Tibial nerve (tissue), 4 donors: Measurements from ENCODE around the gene USP37. TPM values are rescaled to one million over a fixed set of nuclear protein-coding genes. Genes with fewer than 3 reads are reported as not detected.
A peak's percentile ranks its signal among the peaks of the same experiment; 100 is the strongest.
"Not testable (repeated sequence)": the region's sequence is repeated elsewhere in the genome, so short reads cannot be mapped to it uniquely, and the experiment has no call there.

Experiments used
- DNase-seq, 2 donors: peaks; one replicate each; pipeline ENCODE4 v3.0.0-alpha.2; 2019; ENCODE audit warnings: low spot score in 2 of 2
- H3K27ac ChIP-seq, 4 donors: fragments of 200-600 bp; sonication (generic) in 3 of 4; one replicate each; pipeline ENCODE4 v1.5.1; 2017 to 2019; ENCODE audit warnings: mild to moderate bottlenecking in 1 of 4
- H3K27me3 ChIP-seq, 2 donors: fragments of 200-600 bp; sonication (generic) in 1 of 2; one replicate each; pipeline versions ENCODE4 v1.5.1 to v1.6.0; 2017 to 2019
- H3K36me3 ChIP-seq, 3 donors: fragments of 200-600 bp; sonication (generic); one replicate each; pipeline ENCODE4 v1.5.1; 2018 to 2019
- H3K4me1 ChIP-seq, 4 donors: fragments of 200-600 bp; sonication (generic) in 3 of 4; one replicate each; pipeline ENCODE4 v1.5.1; 2017 to 2019
- H3K4me3 ChIP-seq, 4 donors: fragments of 200-600 bp; sonication (generic) in 3 of 4; one replicate each; pipeline ENCODE4 v1.5.1; 2017 to 2019; ENCODE audit warnings: mild to moderate bottlenecking in 1 of 4, moderate library complexity in 1 of 4
- H3K9me3 ChIP-seq, 4 donors: fragments of 200-600 bp; sonication (generic) in 3 of 4; one replicate each; pipeline ENCODE4 v1.5.1; 2017 to 2019
- EP300 ChIP-seq, 2 donors: sonication (generic); formaldehyde crosslinking; IDR thresholded peaks; one replicate each; pipeline ENCODE4 v1.6.1; 2017; ENCODE audit warnings: antibody characterized with exemption in 2 of 2, mild to moderate bottlenecking in 1 of 2
- POLR2A ChIP-seq, 2 donors: fragments of 450-650 bp; IDR thresholded peaks; one replicate each; pipeline ENCODE4 v1.6.1; 2017; ENCODE audit warnings: antibody characterized with exemption in 2 of 2, mild to moderate bottlenecking in 2 of 2, moderate library complexity in 2 of 2
- WGBS, 2 donors: methylation state at CpG; one replicate each; pipeline ENCODE4 v1.1.5; 2018; 5-methylcytosine and 5-hydroxymethylcytosine counted together
- total RNA-seq, 4 donors: library from RNA; depleted of rRNA; stranded (reverse); fragments of >200 nt; gene quantifications; one replicate each; pipeline ENCODE4 v1.1.0, GENCODE V29; 2016
- TF ChIP-seq, protein P1 (sequence below), 5 experiments: fragments of 200-600 bp in 3 of 5; fragments of 450-650 bp in 2 of 5; sonication (generic) in 3 of 5; IDR thresholded peaks; one replicate each; pipeline ENCODE4 v1.5.1; 2016 to 2019; ENCODE audit warnings: antibody characterized with exemption in 5 of 5, mild to moderate bottlenecking in 3 of 5, moderate library complexity in 2 of 5

USP37 gene
- total RNA-seq, 4 donors from 2014 or later: 14.0 to 40.8 (median 19.9) TPM

DNA sequence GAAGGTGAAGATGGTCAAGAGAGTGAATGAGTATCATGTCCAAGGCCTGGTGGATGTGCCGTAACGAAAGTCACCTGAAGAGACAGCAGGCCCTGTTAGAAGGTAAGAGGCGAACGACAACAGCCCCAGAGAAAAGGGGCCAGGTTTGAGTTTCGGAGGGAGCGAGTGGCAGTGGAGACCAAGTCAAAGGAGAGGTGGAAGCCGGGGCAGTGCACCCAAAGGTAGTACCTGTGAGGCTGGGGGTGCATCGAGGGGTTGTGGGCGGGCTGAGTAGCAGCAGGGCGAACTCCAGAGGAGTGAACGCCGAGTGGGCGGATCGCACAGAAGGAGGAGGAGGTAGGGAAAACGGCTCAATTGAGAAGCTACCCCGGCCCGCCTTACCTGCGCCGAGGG, 358 bp downstream of the USP37 start:
- Histone ChIP-seq H3K4me3 (peak overlapping the region; percentile 70 to 90 (median 90)), H3K27ac (peak overlapping the region; percentile 97 to 99 (median 98)), H3K36me3 (peaks cover 0 to 12% (median 0%) of the 10 kb centered on the region in 3 donors), H3K27me3 (no peaks in the 10 kb centered on the region), H3K9me3 (no peaks in the 10 kb centered on the region), H3K4me1 (peaks cover 0 to 59% (median 29%) of the 10 kb centered on the region in 4 donors)
- no peak for DNase-seq
- TF ChIP-seq POLR2A (IDR thresholded peaks at IDR 0.05) (no peak), EP300 (IDR thresholded peaks at IDR 0.05) (no peak)
- TF ChIP-seq, protein P1, sequence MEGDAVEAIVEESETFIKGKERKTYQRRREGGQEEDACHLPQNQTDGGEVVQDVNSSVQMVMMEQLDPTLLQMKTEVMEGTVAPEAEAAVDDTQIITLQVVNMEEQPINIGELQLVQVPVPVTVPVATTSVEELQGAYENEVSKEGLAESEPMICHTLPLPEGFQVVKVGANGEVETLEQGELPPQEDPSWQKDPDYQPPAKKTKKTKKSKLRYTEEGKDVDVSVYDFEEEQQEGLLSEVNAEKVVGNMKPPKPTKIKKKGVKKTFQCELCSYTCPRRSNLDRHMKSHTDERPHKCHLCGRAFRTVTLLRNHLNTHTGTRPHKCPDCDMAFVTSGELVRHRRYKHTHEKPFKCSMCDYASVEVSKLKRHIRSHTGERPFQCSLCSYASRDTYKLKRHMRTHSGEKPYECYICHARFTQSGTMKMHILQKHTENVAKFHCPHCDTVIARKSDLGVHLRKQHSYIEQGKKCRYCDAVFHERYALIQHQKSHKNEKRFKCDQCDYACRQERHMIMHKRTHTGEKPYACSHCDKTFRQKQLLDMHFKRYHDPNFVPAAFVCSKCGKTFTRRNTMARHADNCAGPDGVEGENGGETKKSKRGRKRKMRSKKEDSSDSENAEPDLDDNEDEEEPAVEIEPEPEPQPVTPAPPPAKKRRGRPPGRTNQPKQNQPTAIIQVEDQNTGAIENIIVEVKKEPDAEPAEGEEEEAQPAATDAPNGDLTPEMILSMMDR (IDR thresholded peaks at IDR 0.05): no peak
- 1% methylated on average over 19 of the region's 19 CpGs for WGBS, 2 donors

DNA sequence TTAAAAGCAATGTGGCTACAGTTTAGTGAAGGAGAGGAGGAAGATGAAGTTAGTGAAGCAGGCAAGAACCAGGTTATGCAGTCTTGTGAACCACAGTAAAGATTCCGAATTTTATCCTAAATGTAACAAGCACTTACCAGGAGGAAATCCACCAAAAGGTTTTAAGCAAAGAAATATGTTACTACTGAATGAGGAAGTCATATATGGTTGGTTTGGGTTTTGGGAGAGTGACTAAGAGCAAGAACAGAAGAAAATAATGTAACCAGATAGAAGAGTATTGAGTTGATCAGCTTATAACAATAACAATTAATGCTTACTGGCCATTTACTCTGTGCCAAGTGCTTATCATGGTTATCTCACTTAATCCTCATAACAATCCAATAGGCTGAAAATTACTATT, 1.9 kb downstream of the USP37 start:
- Histone ChIP-seq H3K9me3 (no peaks in the 10 kb centered on the region), H3K27ac (peak overlapping the region in 3 of 4 donors; percentile 8 to 99 (median 98)), H3K27me3 (no peaks in the 10 kb centered on the region), H3K36me3 (peaks cover 0 to 15% (median 0%) of the 10 kb centered on the region in 3 donors), H3K4me3 (no peak overlapping the region), H3K4me1 (peaks cover 0 to 46% (median 28%) of the 10 kb centered on the region in 4 donors)
- no peak for DNase-seq
- WGBS, 2 donors: 78 to 91% methylated on average over 1 of the region's 1 CpG
- TF ChIP-seq EP300 (IDR thresholded peaks at IDR 0.05): no peak
- TF ChIP-seq, protein P1 (IDR thresholded peaks at IDR 0.05): no peak
- TF ChIP-seq POLR2A (IDR thresholded peaks at IDR 0.05): no peak

DNA sequence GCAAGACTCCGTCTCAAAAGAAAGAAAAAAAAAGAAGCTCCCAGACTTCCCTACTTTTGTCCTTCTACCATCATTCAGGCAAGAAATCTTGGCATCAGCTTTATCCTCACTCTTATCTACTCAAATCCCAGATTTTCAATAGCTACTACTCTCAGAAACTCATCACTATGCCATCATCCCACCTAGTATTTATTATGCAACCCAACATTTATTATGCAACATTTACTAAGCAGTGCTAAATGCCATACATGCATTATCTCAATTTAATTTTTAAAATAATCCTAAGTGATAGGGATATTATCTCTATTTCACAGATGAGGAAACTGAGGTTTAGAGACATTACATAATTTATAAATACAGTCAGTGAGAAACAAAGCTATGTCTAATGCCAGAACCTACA, 4.1 kb downstream of the USP37 start:
- no peaks in the 10 kb centered on the region for H3K27me3 ChIP-seq
- peaks cover 0 to 25% (median 10%) of the 10 kb centered on the region in 4 donors for H3K4me1 ChIP-seq
- peaks cover 0 to 38% (median 0%) of the 10 kb centered on the region in 3 donors for H3K36me3 ChIP-seq
- no peak overlapping the region for H3K27ac ChIP-seq
- TF ChIP-seq, protein P1 (IDR thresholded peaks at IDR 0.05): no peak
- no peak for TF ChIP-seq EP300 (IDR thresholded peaks at IDR 0.05)
- no peak for TF ChIP-seq POLR2A (IDR thresholded peaks at IDR 0.05)
- WGBS, 2 donors: 81 to 88% methylated on average over 1 of the region's 1 CpG
- no peaks in the 10 kb centered on the region for H3K9me3 ChIP-seq
- DNase-seq: no peak
- H3K4me3 ChIP-seq: no peak overlapping the region

DNA sequence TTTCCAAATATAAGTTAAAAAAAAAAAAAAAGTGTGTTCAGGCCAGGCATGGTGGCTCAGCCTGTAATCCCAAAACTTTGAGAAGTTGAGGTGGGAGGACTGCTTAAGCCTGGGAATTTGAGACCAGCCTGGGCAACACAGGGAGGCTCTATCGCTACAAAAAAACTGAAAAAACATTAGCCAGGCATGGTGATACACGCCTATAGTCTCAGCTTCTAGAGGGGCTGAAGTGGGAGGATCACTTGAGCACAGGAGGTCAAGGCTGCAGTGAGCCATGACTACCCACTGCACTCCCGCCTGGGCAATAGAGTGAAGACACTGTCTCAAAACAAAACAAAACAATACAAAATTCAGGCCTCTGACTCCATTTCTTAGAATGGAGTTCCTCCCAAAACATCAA, 9.2 kb downstream of the USP37 start:
- WGBS, 2 donors: 79 to 85% methylated on average over 3 of the region's 3 CpGs
- no peak overlapping the region for H3K4me3 ChIP-seq
- H3K27ac ChIP-seq: no peak overlapping the region
- no peaks in the 10 kb centered on the region for H3K9me3 ChIP-seq
- DNase-seq: no peak
- H3K4me1 ChIP-seq: peaks cover 0 to 4% (median 0%) of the 10 kb centered on the region in 4 donors
- TF ChIP-seq EP300 (IDR thresholded peaks at IDR 0.05) (no peak), POLR2A (IDR thresholded peaks at IDR 0.05) (no peak)
- TF ChIP-seq, protein P1 (IDR thresholded peaks at IDR 0.05): no peak
- H3K27me3 ChIP-seq: no peaks in the 10 kb centered on the region
- H3K36me3 ChIP-seq: peaks cover 0 to 67% (median 0%) of the 10 kb centered on the region in 3 donors

DNA sequence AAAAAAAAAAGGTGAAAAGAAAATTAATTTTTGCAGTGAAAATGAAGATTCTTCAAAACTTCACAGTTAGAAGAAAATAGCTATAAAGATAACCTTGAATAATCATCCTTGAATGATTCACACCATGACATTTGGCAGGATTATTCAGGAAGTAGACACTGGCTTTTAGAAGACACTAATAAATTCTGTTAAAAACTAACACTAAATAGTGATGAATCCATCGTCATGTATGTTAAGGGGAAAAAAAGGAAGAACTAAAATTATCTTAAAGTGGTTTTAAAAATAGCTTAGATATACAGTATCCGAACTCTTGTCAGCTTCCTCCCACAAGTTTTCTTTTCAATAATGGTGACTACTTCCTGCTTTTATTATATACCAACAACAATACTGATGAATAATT, 10.2 kb downstream of the USP37 start:
- no peaks in the 10 kb centered on the region for H3K27me3 ChIP-seq
- WGBS, 2 donors: 46 to 52% methylated on average over 2 of the region's 2 CpGs

DNA sequence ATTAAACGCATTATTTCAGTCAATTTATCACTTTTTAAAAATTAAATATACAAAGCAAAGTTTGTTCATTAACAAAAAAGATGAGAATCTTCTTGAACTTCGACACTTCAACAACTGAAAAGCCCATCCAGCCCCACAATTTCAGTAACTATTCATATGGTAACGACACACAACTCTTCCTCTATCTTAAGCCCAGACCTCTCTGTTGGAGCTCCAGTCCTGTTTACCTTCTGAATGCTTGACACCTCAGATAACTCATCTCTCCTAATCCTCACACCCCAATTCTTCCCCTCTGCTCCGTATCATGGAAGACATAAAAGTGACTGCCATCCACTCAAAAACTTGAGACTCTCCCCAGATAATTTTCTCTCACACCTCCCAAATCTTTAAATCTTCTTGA, 12.6 kb downstream of the USP37 start:
- peaks cover 0 to 74% (median 0%) of the 10 kb centered on the region in 3 donors for H3K36me3 ChIP-seq
- H3K27ac ChIP-seq: no peak overlapping the region
- H3K4me1 ChIP-seq: no peaks in the 10 kb centered on the region
- TF ChIP-seq EP300 (IDR thresholded peaks at IDR 0.05): no peak
- TF ChIP-seq, protein P1 (IDR thresholded peaks at IDR 0.05): no peak
- TF ChIP-seq POLR2A (IDR thresholded peaks at IDR 0.05): no peak
- H3K27me3 ChIP-seq: no peaks in the 10 kb centered on the region
- DNase-seq: no peak
- WGBS, 2 donors: 71 to 82% methylated on average over 4 of the region's 4 CpGs
- no peak overlapping the region for H3K4me3 ChIP-seq
- no peaks in the 10 kb centered on the region for H3K9me3 ChIP-seq

More for the DNA sequence above, 10.2 kb downstream of the USP37 start:
- no peak overlapping the region for H3K4me3 ChIP-seq
- peaks cover 0 to 76% (median 0%) of the 10 kb centered on the region in 3 donors for H3K36me3 ChIP-seq
- no peaks in the 10 kb centered on the region for H3K4me1 ChIP-seq
- no peak for DNase-seq
- no peak overlapping the region for H3K27ac ChIP-seq
- no peak for TF ChIP-seq POLR2A (IDR thresholded peaks at IDR 0.05)
- no peaks in the 10 kb centered on the region for H3K9me3 ChIP-seq

DNA sequence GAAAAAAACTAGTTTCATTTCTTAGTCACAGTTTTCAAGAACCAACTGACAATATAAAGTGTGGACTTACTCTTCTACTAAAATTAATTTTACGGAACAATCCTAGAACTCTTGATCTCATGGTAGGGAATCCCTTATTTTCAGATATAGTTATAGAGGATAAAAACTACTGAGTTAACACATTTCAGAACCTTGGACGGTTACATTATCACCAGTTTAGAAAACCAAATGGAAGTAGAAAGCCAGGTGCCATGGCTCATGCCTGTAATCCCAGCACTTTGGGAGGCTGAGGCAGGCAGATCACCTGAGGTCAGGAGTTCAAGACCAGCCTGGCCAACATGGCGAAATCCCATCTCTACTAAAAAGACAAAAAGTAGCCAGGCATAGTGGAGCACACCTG, 13.9 kb downstream of the USP37 start:
- H3K36me3 ChIP-seq: peaks cover 0 to 70% (median 0%) of the 10 kb centered on the region in 3 donors
- WGBS, 2 donors: 94 to 95% methylated on average over 3 of the region's 3 CpGs
- not testable (repeated sequence) for H3K27ac ChIP-seq, H3K9me3 ChIP-seq, H3K4me1 ChIP-seq, H3K4me3 ChIP-seq, DNase-seq, H3K27me3 ChIP-seq
